GM12801 (cell line): ENCODE results near the gene CHST11.

ENCODE experiments used
- TF ChIP-seq, protein P1 (sequence below): IDR thresholded peaks from one replicate; pipeline ENCODE4 v1.5.1; 2011; ENCODE audit warnings: control low read depth; ENCODE audit not compliant: insufficient read length; ENCODE audit errors: extremely low read depth

CHST11 gene

DNA sequence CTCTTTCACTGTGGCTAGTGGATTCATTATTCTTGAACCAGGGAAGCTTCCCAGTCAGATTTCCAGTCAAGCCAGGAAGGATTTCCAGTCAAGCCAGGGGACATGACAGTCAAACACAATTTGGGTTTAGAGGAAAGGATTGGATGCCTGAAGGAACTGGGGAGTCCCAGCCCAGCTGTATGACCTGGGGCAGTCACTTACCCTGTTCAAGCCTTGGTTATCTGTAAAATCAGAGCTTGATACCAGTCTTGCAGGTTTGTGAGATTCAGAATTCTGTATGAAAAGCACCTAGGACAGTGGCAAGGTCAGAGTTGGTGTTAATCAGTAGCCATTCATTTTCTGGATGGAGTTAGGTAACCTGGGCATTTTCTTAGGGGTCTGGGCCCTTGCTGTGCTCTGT lies 152.7 kb downstream of the CHST11 start:
- TF ChIP-seq, protein P1, sequence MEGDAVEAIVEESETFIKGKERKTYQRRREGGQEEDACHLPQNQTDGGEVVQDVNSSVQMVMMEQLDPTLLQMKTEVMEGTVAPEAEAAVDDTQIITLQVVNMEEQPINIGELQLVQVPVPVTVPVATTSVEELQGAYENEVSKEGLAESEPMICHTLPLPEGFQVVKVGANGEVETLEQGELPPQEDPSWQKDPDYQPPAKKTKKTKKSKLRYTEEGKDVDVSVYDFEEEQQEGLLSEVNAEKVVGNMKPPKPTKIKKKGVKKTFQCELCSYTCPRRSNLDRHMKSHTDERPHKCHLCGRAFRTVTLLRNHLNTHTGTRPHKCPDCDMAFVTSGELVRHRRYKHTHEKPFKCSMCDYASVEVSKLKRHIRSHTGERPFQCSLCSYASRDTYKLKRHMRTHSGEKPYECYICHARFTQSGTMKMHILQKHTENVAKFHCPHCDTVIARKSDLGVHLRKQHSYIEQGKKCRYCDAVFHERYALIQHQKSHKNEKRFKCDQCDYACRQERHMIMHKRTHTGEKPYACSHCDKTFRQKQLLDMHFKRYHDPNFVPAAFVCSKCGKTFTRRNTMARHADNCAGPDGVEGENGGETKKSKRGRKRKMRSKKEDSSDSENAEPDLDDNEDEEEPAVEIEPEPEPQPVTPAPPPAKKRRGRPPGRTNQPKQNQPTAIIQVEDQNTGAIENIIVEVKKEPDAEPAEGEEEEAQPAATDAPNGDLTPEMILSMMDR = no peak

DNA sequence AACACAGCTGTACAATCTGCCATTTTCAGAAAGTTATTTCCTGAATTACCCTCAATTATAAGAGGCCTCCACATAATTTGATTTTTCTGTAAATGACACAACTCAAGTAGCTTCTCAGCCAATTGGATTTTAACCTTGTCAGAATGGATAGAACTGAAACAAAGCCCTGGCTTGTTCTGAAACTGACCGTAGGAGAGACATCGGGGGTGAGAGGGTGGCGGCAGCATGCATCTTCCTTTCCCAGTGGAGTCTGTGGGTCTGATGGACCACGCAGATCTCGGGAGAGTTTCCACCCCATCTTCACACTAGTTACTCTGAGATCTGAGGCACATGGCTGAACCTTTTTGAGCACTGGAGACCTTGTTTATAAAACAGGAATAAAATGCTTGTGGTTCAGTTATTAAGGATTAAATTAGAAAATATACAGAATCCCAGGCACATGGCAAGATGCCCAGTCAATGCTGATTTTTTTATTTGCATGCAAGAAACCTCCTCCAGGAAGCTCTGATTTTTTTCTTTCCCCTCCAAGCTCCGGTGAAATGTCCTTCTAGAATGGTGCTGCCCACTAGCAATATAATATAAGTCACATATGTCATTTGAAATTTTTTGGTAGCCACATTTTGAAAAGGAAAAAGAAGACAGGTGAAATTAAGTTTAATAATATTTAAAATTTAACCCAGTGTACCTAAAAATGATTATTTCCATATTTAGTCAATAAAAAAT lies 153.9 kb downstream of the CHST11 start:
- TF ChIP-seq, protein P1 = no peak

DNA sequence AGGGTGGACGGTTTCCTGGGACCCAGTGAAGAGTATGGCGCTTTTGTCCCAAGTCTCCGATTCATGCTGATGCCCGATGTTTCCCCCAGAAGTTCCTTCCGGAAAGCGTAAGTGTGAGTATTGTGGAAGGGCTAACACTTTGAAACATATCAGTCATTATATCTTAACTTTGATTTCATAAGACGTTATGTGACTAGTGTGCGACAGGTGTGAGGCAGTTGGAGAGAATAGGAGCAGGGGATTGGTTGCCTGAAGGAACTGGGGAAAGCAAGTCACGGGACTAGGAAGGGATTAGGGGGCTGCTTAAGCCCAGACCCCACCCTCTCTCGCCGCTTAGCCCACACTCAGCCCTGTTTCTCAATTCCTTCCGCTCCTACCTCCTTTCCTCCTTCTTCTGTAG lies 154.9 kb downstream of the CHST11 start:
- TF ChIP-seq, protein P1 = no peak

DNA sequence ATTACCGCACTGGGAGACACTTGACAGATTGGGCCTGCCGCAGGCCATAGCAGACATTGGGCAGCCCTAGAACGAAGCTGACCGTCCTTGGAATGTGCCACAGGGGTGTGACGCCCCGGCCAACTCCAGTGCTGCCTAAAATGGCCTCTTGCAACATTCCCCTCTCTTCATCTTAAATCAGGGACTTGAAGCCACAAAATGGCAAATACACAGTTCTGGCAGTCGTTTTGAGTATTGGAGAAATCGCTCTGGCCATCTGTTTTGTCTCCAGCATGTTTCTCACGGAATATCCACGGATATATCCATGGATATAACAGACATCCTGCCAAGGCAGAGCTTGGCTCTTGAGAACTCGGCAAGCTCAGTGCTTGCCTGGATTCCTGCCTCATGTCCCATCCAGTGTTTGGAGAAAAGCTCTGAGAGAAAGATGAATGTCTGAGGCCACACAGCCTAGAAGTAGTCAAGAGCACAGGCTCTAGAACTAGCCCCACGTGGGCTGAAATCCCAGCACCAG lies 158.4 kb downstream of the CHST11 start:
- TF ChIP-seq, protein P1 = no peak

DNA sequence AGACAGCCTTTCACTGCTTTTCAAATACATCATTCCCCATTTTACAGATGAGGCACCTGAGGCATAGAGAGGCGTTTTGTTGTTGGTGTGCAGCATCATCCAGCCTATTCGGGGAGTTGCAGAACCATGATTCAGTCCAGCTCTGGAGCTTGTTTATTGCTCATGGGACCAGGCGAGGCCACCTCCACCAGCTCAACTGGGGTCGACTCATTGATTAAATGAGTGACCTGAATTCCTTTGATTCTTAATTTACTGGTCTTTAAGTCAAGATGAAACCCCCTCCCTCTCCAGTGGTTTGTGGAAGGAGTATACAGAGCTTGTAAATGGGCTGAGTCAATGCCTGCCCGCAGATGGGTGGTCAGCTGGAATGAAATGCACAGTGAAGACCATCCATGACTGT lies 161.9 kb downstream of the CHST11 start:
- TF ChIP-seq, protein P1 = no peak

DNA sequence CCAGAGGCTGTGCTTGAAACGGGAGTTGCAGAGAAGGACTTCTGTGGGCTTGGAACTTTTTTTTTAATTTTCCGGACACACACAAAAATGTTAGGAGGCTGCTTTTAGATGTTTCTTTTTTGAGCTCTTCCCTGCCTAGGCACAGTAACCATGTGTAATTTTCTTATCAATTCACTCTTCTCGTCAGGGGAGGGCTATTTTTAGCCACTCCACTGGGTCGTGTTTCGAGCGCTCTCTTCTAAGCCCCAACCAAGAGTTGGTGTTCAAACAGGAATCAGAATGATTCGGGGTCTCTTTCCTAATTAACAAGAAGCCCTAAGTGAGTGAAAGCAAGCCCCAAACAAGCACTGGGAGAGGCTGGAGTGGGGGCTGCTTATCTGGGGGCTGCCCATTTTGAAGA lies 162.6 kb downstream of the CHST11 start:
- TF ChIP-seq, protein P1 = no peak

DNA sequence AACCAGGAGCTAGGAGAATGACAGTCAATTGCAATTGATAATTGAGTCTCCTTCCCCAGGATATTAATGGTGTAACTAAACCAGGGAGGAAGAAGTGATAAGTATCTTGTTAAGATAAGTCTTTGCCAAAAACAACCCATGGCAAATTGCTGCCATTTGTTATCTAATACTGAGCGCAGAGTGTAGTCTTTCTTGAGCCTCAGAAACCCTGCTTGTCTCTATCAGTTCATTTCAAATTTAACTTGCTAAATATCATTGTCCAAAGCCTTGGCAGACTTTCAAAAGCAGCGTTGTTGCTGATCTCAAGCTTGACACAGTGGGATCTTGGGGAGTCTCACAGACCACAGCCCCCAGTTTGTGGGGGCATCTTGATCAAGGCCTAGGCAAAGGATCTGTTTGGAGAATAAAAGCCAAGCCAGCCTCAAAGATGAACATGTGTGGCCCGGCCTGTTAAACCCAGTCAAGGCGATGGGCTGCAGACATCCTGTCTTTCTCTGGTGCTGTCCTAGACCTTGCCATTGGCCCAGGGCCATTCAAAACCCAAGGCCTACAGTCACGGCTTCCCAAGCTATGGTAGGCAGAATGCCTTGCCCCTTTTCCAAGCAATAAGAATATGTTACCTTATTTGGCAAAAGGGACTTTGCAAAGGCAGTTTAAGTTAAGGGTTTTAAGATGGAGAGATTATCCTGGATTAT lies 164.2 kb downstream of the CHST11 start:
- TF ChIP-seq, protein P1 = no peak
